ENCODE results near the gene PODNL1.
A peak's percentile ranks its signal among the peaks of the same experiment; 100 is the strongest.

PODNL1 gene

GRCh38 chr19:13959962-13960862 lies 22.0 kb upstream of the PODNL1 start:
- H3K27ac ChIP-seq, result no peak overlapping the region
- no peaks in the 10 kb centered on the region for H3K9me3 ChIP-seq (ENCODE audit: severe bottlenecking)
- H3K27me3 ChIP-seq (ENCODE audit: insufficient read depth, low read depth, severe bottlenecking), result no peaks in the 10 kb centered on the region
- peaks cover 71% of the 10 kb centered on the region for H3K36me3 ChIP-seq
- no peak overlapping the region for H3K4me3 ChIP-seq (ENCODE audit: low read depth, low read length)
- peak; percentile 58 for DNase-seq
- peak; percentile 68 for TF ChIP-seq CTCF (IDR thresholded peaks at IDR 0.05; ENCODE audit: low read depth, low read length)

- Histone ChIP-seq H3K36me3 (peaks cover 72% of the 10 kb centered on the region), H3K27me3 (ENCODE audit: insufficient read depth, low read depth, severe bottlenecking) (no peaks in the 10 kb centered on the region), H3K9me3 (ENCODE audit: severe bottlenecking) (no peaks in the 10 kb centered on the region), H3K4me3 (ENCODE audit: low read depth, low read length) (no peak overlapping the region), H3K27ac (no peak overlapping the region)
- TF ChIP-seq CTCF (IDR thresholded peaks at IDR 0.05; ENCODE audit: low read depth, low read length), result no peak
- no peak for DNase-seq
Observed at GRCh38 chr19:13959141-13959961, 21.1 kb upstream of the PODNL1 start.

- H3K36me3 ChIP-seq, result peaks cover 70% of the 10 kb centered on the region
- TF ChIP-seq CTCF (IDR thresholded peaks at IDR 0.05; ENCODE audit: low read depth, low read length), result no peak
Observed at GRCh38 chr19:13958043-13958442, 19.8 kb upstream of the PODNL1 start.

GRCh38 chr19:13957051-13957450 lies 18.8 kb upstream of the PODNL1 start:
- Histone ChIP-seq H3K4me3 (ENCODE audit: low read depth, low read length) (no peak overlapping the region), H3K9me3 (ENCODE audit: severe bottlenecking) (no peaks in the 10 kb centered on the region), H3K27me3 (ENCODE audit: insufficient read depth, low read depth, severe bottlenecking) (no peaks in the 10 kb centered on the region), H3K27ac (no peak overlapping the region), H3K36me3 (peaks cover 66% of the 10 kb centered on the region)
- TF ChIP-seq CTCF (IDR thresholded peaks at IDR 0.05; ENCODE audit: low read depth, low read length), result no peak
- DNase-seq, result no peak

More at GRCh38 chr19:13958043-13958442, 19.8 kb upstream of the PODNL1 start:
- H3K27ac ChIP-seq, result no peak overlapping the region
- H3K4me3 ChIP-seq (ENCODE audit: low read depth, low read length), result no peak overlapping the region
- DNase-seq, result no peak
- H3K9me3 ChIP-seq (ENCODE audit: severe bottlenecking), result no peaks in the 10 kb centered on the region
- no peaks in the 10 kb centered on the region for H3K27me3 ChIP-seq (ENCODE audit: insufficient read depth, low read depth, severe bottlenecking)

- no peak overlapping the region for H3K27ac ChIP-seq
- H3K4me3 ChIP-seq (ENCODE audit: low read depth, low read length), result no peak overlapping the region
- TF ChIP-seq CTCF (IDR thresholded peaks at IDR 0.05; ENCODE audit: low read depth, low read length), result no peak
- no peaks in the 10 kb centered on the region for H3K27me3 ChIP-seq (ENCODE audit: insufficient read depth, low read depth, severe bottlenecking)
- no peaks in the 10 kb centered on the region for H3K9me3 ChIP-seq (ENCODE audit: severe bottlenecking)
- H3K36me3 ChIP-seq, result peaks cover 66% of the 10 kb centered on the region
- DNase-seq, result no peak
Observed at GRCh38 chr19:13956365-13956744, 18.1 kb upstream of the PODNL1 start.

All from WERI-Rb-1 (cell line).